Measurements from ENCODE around the gene ASTE1.
A peak's percentile ranks its signal among the peaks of the same experiment; 100 is the strongest.

Gene ASTE1, protein sequence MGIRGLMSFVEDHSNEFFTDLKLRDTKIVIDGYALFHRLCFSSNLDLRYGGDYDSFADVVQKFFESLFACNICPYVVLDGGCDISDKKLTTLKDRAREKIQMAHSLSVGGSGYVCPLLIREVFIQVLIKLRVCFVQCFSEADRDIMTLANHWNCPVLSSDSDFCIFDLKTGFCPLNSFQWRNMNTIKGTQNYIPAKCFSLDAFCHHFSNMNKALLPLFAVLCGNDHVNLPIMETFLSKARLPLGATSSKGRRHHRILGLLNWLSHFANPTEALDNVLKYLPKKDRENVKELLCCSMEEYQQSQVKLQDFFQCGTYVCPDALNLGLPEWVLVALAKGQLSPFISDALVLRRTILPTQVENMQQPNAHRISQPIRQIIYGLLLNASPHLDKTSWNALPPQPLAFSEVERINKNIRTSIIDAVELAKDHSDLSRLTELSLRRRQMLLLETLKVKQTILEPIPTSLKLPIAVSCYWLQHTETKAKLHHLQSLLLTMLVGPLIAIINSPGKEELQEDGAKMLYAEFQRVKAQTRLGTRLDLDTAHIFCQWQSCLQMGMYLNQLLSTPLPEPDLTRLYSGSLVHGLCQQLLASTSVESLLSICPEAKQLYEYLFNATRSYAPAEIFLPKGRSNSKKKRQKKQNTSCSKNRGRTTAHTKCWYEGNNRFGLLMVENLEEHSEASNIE

DNA sequence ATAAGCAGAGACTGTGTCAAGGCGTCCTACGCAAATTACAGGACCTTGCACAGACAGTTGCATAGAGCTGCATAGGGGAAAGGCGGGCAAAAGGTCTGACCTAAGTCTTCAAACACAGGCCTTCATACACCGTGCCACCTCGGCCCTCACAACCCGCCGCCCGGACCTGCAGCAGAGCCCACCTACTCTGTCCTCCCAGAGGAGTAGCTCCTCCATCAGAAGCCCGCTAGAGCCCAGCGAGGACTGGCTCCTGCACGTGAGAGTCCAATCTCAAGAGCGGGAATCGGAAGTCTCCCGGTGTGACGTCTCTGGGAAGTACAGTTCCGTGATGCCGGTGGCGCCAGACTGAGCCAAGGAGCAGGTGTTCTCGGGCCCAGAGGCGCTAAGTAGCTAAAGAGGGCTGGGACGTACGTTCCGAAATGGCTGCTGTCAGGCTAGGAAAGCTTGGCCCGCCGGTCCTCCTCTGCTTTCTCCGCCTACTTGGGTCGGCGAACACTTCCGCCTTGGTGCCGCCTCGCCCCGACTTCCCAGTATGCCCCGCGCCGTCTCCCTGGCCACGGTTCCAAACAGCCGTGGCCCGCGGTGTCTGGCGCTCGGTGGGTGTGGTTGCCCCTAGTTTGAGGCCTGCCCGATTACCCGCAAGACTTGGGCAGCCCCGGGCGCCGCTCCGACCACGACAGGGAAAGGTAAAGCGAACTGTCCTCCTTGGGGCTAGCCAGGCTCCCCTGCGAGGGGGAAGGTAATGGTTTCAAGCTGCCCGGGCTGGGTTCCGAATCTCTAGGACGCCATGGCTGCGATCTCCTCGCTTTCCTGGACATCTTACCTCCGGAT, at the start of gene ASTE1, which contains the start of gene NEK11:
Gene ASTE1 (minus strand): TSS at position 505 of the 831 bp plus-strand sequence. CDS start 1,519 bp downstream, outside the sequence.
Gene NEK11 (plus strand): TSS at position 557 of the 831 bp plus-strand sequence. CDS start 2,832 bp downstream, outside the sequence.
- DNase-seq = peak; percentile 88 to 89

DNA sequence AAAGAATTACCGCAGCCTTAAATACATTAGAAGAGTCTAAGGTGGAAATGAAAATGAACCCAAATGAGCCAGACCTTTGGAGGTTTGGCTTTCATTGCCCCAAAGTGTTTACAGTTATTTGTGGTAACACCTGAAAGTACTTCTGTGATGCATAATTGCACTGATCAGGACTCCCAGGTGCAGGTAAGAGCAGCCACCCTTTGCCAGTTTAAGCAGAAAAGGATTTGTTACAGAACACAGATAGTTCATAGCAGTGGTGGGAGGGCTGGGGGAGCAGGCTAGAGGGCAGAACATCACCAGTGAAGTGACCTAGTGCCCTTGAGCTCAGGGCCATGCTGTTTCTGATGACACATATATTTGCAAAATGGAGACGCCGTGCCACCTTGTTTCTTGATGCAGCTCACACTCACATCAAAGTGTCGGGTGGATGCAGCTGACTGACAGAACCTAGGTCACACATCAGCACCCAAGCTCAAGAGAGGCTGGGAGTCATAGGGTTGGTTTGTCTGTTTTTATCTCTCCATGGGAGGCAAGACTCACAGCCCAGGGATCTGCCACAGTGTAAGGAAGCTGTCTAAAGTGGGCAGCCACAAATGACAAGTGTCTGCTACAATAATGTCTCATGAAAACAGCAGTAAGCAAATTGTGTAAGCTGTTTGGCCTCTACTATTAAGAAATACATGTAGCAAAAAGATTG, 49.2 kb upstream of the ASTE1 start:
- no peak for DNase-seq

DNA sequence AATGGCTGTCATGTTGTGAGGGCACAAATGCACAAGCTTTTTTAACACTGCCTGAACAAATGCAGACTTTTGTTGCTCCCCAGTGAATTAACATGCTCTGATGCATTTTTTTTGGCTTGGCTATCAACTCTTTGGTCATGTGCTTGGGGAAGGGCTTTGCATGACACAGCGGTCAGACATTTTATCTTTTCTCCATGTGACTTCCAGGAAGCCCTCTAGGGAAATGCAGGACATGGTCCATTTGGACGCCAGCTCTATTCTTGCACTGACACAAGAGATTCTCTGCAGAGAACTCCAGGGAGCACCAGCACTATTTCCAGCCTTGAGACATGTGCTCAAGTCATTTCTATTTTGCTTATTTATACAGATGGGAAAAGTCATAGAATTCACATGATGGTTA, 46.2 kb upstream of the ASTE1 start:
- no peak for DNase-seq

DNA sequence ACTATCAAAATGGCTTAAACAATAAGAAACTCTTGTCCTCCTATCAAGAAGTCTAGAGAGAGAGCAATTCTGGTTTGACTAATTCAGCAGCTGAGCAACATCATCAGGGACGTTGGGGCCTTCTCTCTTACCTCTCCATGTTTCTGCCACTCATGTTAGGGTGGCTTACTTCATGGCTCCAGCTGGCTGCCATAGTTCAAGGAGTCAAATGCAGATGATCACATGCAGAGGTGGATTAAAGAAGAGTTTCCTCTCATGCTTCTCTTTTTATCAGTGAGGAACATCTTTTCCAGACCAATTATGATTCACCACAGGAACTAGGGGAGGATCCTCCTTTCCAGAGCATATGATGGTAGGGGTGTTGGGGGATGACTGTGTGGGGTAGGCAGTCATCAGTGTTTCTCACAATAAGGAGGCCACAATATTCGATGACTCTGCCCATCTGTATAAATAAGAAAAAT, 45.5 kb upstream of the ASTE1 start:
- no peak for DNase-seq

DNA sequence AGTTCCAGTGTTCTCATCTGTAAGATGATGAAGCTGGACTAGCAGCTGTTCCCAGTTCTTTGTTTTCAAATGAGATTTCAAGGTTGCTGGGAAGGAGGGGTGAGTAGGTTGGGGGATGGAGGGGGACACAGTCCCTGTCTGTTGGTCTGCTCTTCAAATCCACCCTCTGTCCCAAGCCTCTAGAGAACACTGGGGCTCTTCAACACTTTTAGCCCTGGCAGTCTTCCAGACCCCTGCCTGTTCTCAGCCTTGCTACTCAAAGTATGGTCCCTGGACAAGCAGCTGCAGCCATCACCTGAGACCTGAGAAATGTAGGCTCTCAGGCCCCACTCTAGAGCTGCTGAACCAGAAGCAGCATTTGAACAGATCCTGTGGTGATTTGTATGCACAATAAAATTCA, 41.4 kb upstream of the ASTE1 start:
- no peak for DNase-seq

DNA sequence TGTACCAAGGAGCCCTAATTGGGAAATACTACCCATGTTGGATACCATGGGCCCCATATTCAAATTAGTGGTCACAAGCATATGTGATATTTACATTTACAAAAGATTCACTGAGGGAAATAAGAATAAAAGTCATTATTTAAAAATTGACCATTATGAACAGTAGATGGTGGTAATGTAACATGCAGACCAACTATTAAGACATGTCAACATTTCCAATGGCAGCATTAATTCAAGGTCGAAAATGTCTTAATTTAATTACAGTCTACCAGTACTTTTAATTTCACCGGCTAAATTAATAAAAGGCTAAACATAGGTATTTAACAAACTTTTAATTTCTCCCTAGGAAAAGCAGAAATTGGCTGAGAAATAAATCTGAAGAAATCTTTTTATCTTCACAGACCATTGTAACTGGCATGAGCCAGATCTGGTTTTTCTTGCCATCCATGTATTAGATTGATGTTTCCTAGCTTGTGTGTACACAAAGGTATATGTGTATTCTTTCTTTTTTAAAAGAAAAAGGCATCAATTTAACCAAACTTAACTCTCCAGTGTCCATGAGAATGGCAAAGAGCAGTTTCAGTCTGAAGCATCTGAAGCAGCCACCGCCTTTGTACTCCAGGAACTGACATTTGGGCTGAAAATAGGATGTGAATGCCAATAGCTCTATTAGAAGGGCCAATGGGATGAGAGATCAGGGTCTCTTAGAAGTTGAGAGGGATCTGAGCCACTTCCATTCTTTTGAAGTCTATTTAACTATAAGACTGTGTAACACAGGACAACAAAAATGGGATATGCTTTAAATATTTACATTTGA, 26.6 kb upstream of the ASTE1 start:
- DNase-seq = no peak

DNA sequence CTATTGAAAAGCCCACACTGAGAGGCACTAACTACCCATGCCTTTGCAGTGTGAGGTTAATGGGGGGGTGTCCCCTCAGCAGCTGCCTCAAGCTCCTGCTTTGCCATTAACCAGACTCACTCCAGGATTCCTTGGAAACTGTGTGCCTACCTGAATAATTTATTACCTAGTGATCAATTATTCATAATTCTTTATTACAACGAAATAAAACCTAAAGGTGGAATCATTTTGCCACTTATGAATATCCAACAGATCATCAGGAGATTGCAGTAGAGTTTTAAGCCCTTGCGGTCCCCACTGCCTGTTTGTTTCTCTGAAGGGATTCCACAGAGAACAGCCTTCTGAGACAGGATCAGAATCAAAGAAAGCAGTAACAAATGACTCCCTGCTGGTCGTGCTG, 23.4 kb upstream of the ASTE1 start:
- DNase-seq = no peak

DNA sequence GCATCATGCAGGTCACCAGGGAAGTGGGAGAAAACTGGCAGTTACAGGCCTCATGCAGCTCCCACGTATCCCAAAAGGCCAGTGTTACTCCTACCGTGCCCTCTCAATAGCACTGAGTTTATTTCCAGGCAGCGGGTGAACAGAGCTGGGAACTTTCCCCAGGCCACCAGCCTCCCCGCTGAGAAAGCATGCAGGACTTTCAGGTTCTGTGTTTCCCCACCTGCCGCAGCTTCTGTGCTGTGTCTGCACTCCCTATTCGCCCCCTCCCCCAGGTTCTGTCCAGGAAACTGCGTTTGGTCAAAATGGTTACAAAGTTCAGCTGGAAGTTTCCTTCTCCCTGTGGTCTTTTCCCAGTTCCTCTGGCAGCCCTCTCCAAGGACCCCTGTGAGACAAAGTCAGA, 21.4 kb upstream of the ASTE1 start:
- no peak for DNase-seq

DNA sequence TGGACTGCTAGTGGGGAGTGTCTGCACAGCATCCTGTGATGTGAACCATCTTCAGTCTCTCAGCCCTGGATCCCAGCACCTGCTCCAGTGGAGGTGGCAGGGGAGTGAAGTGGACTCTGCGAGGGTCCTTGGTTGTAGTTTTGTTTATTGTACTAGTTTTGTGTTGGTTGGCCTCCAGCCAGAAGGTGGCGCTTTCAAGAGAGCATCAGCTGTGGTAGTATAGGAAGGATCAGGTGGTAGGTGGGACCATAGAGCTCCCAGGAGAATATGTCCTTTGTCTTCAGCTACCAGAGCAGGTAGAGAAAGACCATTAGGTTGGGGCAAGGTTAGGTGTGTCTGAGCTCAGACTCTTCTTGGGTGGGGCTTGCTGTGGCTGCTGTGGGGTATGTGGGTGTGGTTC, 21.0 kb upstream of the ASTE1 start:
- DNase-seq = no peak

DNA sequence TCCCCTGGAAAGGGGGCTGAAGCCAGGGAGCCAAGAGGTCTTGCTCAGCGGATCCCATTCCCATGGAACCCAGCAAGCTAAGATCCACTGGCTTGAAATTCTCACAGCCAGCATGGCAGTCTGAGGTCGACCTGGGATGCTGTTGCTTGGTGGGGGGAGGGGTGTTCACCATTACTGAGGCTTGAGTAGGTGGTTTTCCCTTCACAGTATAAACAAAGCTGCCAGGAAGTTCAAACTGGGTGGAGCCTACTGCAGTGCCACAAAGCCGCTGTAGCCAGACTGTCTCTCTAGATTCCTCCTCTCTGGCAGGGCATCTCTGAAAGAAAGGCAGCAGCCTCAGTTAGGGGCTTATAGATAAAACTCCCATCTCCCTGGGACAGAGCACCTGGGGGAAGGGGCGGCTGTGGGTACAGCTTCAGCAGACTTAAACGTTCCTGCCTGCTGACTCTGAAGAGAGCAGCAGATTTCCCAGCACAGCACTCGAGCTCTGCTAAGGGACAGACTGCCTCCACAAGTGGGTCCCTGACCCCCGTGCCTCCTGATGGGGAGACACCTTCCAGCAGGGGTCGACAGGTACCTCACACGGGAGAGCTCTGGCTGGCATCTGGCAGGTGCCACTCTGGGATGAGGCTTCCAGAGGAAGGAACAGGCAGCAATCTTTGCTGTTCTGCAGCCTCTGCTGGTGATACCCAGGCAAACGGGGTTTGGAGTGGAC, 15.8 kb upstream of the ASTE1 start:
- DNase-seq = peak in 1 of 2 donors; percentile 19

DNA sequence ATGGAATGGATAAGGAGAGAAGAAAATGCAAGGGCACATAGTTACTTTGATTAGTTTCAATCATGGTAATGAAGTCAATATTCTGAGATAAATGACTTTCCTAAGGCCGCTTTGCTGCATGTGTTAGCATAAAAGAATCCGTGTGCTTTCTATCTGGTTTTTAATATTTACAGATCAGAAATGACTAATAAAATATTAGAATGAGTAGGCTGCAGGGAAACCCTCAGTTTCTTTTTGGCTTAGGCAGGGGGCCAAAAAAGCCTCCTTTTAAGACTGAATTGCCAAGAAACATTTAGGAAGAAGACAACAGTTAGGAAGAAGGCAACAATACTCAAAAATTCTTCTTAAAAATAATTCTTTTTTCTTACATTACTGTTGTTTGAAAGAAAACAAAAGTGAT, 11.7 kb upstream of the ASTE1 start:
- DNase-seq = no peak

DNA sequence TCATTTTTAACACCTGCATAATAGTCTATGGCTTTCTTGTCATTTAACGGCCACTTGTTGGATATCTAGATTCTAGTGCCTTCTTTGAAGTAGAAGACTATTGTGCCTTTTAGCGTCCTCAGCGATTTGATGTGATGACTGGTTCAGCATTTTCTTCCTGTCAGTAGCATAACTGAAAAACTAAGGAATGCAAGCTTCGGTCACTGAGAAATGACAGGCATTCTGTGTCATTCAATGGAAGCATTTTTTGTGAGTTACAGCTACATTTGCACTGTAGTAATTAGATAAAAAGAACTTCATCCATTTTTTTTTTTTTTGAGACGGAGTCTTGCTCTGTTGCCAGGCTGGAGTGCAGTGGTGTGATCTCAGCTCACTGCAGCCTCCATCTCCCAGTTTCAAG, 10.4 kb upstream of the ASTE1 start:
- DNase-seq = no peak

DNA sequence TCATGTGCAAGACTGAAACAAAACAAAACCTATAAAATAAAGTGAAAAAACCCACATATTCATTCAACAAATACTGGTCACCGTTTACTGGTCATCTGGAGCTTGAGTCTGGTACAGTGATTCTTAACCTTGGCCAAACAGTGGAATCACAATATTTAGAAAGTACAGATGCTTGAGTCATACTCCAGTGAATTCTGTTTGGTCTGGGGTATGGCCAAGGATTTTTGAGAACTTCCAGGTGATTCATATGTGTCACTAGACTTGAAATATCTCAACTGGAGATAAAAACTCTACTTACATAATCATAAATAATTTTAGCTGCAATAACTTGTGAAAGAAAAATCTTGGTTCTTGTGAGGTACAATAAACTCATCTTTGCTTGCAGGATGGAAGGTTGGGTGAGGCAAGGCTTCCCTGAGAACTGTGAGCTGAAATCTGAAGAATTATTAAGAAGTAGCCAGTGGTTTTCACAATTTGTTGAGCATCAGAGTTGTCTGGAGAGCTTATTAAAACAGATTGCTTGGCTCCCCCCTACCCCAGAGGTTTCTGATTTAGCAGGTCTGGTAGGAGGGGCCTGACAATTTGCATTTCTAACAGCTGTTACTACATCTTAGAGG, 9.7 kb upstream of the ASTE1 start:
- DNase-seq = no peak

DNA sequence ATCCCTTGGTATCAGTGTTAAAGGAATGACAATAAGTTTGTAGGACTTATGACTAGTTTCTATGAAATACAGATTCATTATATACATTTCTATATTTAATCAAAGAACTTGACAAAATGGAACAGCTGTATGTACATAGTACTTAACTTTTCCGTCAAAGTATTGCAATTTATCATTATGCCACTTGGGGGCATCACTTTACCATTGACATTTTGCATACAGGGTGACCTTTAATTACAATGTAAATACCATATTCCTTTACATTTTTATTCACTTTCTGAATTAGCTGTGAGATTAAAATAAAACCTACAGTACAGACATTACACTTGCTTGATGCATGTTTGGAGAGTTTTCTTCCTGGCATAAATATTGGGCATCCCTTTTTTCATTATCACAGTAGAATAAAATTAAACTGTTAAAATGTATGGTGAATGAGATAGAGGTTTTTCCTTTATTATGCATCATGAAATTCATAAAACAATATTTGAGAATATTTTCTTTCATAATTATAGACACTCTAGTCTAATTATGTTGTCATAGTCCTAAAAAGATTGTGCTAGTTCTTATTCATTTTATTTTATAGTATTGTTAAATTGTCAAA, 7.0 kb upstream of the ASTE1 start:
- peak in 1 of 2 donors; percentile 42 for DNase-seq

DNA sequence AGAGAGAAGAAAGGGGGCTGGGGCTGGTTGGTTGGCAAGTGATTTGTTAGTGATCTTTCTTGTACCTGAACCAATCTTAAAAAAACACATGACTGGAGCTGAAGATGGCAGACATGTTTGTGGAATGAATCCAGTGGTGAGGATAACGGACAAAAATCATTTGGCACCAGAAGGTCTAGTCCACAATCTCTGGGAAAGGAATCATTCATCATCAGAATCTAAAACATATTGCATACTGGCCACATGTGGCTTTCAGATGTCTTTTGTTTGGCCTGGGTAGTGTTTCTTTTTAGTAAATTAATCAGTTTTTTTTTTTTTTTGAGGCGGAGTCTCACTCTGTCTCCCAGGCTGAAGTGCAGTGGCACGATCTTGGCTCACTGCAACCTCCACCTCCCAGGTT, 5.0 kb upstream of the ASTE1 start:
- no peak for DNase-seq

DNA sequence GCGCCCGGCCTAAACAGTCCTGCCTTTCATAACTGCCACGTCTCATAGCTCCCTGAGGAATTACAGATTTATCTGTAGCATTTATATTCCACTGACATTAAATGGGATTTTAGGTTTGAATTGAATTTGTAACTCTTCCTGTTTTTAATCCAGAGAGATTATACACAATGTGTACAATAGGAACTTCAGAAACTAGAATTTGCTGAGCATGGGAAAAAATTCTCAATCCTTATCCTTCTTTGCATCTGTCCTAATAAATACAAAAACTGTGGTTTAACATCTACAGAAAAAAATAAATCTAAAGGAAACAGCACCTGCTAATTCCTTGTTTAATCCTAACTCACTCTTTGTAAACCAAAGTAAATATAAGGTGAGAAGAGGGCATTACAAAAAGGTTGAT, 2.2 kb upstream of the ASTE1 start:
- DNase-seq = no peak

DNA sequence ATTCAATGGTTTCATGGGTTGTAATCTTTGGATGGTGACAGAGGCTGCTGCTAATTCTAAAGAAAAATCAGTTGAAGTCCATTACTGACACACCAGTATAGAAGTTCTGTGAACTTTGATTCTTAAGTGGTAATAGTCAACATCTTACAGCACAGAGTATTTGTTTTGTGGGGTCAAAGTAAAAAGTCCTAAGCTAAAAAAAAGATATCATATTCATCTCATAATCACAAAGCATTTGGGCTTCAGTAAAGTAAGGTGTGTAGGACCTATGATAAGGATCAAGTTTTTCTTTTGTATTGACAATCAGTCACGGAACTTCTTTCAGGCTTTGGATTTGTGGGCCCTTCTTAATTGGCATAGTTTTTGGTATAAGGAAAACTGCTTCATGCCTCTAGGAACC, 1.1 kb downstream of the ASTE1 start:
- DNase-seq = no peak

DNA sequence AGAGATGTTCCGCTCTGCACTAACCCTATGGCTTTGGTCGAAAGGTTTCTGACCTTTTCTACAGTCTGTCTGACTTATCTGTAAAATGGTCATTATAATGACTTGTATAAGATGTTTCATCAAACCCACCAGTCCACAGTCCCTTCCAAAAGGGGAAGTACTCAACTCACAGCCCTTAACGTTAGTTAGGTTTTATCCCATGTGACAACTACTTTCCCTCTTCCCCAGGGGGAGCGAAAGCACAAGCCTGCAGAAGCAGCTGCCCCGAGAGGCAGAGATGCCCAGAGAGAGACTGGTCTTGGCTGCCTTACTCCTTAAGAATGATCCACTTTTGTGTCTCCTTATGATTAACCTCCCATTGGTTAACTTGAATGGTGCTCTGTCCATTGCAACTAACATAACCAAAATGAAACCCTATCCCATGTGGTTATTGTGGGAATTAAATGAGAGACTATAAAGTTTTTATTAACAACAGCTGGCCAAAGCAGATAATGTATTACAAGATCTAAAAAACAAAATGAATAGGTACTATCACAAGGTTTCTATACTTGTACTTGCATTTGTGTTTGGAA, 6.4 kb downstream of the ASTE1 start:
- no peak for DNase-seq

DNA sequence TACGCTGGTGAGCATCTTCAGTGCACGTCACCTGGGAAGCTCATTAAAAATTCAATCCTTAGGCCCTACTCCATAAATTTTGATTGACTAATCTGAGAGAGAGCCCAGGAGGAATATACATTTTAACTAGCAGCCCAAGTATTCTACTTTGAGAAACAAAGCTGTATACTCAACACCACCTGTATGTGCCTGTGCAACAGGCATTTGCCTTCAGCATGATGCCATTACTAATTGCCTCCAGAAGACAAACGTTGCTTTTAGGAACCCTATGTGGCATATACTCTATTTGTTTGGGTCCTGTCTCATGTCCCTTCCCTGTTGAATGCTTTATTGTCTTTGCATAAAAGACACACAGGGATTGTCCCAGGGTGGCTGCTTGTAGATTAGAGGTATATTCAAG, 7.7 kb downstream of the ASTE1 start:
- no peak for DNase-seq

DNA sequence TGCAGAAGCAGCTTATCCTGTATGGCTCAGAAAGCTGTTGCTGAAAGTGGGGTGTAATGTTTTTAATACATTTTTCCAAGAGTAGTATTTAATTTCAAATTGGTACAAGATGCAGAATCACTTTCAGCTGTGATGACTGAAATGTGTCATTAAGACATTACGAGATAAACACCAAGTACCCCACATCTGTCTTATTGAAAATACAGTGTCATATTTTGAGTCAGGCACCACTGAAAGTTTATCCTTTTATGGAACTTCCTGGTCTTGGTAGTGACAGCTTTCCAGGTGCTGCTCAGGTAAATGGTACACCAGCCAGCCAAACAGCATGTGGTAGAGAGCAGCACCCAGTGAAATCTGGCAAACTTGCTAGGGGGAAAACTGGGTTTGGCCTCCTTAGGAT, 16.9 kb downstream of the ASTE1 start:
- DNase-seq = no peak

Measured in activated CD4-positive, alpha-beta T cell treated with anti-CD3 and anti-CD28 coated beads for 4 hours (primary cell).